Hypothalamus (tissue), 51 donors: ENCODE measurements around the gene SLC25A43.
A peak's percentile ranks its signal among the peaks of the same experiment; 100 is the strongest.
"Not testable (repeated sequence)": the region's sequence is repeated elsewhere in the genome, so short reads cannot be mapped to it uniquely, and the experiment has no call there.

Source experiments
- DNase-seq, 51 donors: peaks; one replicate each; lab custom pipeline; 2025; lab: John Stamatoyannopoulos, UW

The SLC25A43 gene

DNA sequence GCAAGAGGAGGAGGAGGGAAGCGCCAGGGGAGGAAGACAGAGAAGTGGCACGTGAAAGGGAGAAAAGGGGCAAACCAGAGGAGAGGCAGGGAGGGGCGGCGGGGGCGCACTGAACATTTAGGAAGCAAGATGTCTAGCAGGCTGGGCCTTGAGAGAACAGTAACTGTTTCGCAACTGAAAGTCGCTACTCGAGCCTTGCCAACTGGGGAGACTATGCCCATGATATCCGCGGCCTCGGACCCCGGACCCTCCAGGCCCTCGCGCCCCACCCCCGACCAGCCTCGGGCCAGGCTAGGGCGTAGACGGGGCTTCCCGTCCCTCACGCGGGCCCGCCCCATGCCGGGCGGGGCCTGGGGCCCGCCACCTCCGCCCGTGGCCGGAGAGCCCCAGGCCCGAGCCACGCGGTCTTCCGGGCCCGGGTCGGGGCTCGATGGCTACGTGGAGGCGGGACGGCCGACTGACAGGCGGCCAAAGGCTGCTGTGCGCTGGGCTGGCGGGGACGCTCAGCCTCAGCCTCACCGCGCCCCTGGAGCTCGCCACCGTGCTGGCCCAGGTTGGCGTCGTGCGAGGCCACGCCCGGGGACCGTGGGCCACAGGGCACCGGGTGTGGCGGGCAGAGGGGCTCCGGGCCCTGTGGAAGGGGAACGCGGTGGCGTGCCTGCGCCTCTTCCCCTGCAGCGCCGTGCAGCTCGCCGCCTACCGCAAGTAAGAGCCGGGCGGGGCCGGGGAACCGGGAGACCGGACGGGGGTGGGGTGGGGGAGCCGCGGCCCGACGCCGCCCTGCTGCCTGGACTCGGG, at the start of gene SLC25A43:
TSS of gene SLC25A43 (plus strand) at position 363 of the 798 bp plus-strand sequence. CDS start at position 431, 68 bp downstream.
- peak in 21 of 51 donors; percentile 0 to 24 (median 7) for DNase-seq

DNA sequence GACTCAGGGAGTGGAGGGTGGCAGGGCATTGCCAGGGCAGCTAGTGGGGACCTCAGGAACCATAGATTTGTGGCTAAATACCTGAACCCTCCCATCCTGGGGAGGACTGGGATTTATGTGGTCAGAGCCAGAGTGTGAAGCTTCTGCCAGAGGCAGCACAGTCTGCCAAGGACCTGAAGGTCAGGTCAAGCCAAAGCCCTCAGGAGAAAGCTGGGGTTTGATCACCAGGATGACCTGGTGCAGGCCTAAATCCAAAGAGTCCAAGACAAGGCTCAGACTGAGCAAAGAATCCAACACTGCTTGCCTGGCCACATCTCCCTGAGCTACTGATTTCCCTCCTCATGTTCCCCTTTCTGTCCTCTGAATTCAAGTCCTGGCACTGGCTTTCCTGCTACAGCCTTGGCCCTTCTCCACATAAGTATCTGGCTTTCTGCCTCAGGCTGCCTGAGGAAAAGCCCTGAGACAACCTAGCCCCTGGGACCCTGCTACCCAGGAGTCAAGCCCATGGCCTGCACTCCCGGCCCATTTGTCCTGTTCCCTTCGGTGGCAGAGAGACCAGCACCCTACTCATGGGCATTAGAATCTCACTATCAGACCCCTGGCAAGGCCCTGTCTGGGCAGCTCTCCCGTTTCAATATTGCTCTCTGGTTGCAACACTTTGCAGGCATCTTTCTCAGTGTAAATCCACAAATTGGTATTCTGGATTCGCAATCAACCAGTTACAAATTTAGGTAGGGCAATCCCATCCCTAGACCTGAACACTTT, 39.3 kb upstream of the SLC25A43 start:
- no peak for DNase-seq

DNA sequence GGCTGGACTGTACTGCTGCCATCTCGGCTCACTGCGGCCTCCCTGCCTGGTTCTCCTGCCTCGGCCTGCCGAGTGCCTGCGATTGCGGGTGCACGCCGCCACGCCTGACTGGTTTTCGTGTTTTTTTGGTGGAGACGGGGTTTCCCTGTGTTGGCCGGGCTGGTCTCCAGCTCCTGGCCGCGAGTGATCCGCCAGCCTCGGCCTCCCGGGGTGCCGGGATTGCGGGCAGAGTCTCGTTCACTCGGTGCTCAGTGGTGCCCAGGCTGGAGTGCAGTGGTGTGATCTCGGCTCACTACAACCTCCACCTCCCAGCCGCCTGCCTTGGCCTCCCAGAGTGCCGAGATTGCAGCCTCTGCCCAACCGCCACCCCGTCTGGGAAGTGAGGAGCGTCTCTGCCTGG, 37.7 kb upstream of the SLC25A43 start:
- not testable (repeated sequence) for DNase-seq

DNA sequence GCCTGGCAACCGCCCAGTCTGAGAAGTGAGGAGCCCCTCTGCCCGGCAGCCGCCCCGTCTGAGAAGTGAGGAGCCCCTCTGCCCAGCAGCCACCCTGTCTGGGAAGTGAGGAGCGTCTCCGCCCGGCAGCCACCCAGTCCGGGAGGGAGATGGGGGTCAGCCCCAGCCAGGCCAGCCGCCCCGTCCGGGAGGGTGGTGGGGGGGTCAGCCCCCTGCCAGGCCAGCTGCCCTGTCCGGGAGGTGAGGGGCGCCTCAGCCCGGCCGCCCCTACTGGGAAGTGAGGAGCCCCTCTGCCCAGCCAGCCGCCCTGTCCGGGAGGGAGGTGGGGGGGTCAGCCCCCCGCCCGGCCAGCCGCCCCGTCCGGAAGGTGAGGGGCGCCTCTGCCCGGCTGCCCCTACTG, 37.1 kb upstream of the SLC25A43 start:
- DNase-seq: not testable (repeated sequence)

DNA sequence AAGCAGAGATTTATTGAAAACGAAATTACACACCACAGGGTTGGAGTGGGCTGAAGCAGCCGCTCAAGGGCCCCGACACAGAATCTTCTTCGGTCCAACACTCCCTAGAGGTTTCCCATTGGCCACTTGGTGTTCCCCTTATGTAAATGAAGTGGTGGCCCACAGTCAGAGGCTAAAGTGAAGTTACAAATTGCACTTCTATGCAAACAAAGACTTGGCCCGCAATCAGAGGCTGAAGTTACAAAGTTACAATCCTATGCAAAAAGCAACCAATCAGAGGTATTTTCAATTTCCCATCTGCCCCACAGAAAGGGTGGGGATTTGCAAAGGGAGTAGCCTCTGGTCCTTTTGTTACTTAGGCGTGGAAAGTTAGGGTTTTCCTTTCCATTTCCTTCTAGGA, 35.7 kb upstream of the SLC25A43 start:
- DNase-seq: no peak

DNA sequence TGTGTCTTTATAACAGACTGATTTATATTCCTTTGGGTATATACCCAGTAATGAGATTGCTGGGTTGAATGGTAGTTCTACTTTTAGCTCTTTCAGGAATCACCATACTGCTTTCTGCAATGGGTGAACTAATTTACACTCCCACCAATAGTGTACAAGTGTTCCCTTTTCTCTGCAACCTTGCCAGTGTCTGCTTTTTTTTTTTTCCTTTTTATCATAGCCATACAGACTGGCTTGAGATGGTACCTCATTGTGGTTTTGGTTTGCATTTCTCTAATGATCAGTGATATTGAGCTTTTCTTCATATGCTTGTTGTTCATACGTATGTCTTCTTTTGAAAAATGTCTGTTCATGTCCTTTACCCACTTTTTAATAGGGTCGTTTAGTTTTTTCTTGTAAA, 27.3 kb upstream of the SLC25A43 start:
- DNase-seq: not testable (repeated sequence)

DNA sequence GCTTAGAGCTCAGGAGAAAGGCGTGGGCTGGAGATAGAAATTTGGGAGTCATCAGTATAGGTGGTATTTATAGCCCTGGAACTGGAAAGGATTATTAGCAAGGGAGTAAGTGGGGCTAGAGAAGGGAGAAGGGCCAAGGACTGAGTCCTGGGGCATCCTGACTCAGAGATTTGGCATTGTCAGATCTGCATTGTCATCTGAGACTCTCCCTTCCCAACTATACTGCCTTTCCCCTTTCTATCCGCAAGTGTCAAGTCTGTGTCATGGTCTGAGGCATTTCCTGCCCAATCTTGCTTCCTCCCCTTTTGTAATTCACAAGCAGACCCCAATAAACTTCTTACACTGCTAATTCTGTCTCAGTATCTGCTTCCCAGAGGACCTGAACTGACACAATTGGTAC, 24.4 kb upstream of the SLC25A43 start:
- no peak for DNase-seq

DNA sequence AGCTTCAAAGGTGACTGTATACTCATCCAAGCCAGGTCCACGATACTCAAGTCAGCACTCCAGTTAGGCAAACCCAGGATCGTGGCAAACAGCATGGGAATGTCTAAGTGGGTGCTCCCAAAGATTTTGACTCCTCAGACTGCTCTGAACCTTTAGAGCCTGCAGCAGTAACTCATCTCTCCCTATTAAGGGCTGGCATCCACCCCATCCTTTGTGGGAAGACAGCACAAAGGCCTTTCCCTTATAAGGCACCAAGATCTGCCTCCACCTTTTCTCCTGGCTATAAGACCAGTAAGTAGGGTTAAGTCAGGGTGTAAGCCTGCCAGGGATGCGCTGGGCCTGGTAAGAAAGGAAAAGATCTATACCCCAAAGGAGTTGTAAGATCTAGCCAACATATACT, 23.6 kb upstream of the SLC25A43 start:
- DNase-seq: no peak

DNA sequence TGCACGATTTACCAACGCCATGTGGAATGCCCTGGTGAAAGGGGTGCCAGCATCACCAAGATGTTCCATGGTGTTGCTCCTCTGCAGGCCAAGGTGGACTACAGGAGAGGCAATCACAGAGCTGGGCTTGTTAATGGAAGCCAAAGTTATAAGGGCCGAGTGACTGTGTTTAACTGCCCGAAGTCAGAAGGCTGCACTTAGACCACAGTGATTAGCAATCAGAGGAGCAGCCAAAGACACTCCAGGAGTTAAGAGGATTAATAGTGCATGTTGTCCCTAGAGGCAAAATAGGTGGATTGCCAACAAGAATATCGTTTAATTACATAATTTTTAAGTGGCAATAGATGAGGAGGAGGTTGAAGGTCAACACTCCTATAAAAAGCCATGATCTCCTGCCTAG, 22.8 kb upstream of the SLC25A43 start:
- DNase-seq: no peak

DNA sequence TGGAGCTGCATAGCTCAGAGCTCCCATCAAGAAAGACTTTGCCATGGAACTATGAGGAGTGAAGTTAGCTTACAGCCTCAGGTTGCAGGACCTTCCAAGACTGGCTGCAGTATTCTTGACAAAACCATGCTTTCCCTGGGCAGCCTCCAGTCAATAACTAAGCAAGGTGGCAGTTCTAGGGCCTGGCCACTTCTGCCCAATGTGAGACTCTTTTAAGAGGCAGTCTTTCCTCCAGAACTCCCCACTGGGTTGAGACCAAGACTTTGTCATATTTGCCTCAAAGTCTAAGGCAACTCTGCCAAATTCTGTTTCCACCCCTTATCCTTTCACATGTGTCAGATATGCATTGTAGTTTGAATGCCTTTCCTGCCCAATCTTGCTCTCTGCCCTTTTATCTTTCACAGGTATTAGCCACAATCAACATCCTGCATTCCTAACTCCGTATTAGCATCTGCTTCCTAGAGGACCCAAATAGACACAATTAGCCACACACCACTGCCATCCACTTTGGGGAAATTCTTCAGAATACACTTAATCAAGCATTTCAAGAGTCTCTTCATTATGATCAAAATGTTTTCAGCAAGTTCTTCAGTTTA, 17.7 kb upstream of the SLC25A43 start:
- no peak for DNase-seq

DNA sequence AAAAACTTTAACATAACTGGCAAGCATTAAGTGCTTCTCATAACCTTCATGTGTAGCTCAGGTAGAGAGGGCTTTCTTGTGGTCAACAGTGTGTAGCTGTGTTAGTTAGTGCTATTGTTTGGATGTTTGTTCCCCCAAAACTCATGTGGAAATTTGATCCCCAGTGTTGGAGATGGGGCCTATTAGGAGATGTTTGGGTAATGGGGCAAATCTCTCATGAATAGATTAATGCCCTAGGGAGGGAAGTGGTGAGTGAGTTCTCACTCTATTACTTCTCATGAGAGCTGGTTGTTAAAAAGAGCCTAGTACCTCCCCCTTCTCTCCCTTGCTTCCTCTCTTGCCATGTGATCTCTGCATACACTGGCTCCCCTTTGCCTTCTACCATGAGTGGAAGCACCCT, 16.5 kb upstream of the SLC25A43 start:
- no peak for DNase-seq

DNA sequence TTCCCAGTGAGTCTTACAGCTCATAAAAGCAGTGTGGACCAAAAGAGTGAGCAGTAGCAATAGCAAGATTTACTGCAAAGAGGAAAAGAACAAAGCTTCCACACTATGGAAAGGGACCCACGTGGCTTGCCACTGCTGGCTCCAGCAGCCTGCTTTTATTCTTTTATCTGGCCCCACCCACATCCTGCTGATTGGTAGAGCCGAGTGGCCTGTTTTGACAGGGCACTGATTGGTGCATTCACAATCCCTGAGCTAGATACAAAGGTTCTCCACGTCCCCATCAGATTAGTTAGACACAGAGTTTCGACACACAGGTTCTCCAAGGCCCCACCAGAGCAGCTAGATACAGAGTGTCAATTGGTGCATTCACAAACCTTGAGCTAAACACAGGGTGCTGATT, 12.5 kb upstream of the SLC25A43 start:
- not testable (repeated sequence) for DNase-seq

DNA sequence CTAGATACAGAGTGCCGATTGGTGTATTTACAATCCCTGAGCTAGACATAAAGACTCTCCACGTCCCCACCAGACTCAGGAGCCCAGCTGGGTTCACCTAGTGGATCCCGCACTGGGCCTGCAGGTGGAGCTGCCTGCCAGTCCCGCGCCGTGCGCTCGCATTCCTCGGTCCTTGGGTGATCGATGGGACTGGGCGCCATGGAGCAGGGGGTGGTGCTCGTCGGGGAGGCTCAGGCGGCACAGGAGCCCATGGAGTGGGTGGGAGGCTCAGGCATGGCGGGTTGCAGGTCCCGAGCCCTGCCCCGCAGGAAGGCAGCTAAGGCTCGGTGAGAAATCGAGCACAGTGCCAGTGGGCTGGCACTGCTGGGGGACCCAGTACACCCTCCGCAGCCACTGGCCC, 11.7 kb upstream of the SLC25A43 start:
- not testable (repeated sequence) for DNase-seq

DNA sequence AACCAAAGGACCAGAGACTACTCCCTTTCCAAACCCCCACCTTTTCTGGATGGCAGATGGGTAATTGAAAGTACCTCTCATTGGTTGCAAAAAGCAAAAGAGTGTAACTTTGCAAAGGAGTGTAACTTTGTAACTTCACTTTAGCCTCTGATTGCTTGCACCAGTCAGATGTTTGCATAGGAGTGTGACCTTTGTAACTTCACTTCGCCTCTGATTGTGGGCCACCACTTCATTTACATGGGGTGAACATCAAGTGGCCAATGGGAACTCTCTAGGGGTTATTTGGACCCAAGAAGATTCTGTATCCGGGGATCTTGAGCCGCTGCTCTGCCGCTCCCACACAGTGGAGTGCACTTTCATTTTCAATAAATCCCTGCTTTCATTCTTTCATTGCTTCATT, 9.9 kb upstream of the SLC25A43 start:
- no peak for DNase-seq

DNA sequence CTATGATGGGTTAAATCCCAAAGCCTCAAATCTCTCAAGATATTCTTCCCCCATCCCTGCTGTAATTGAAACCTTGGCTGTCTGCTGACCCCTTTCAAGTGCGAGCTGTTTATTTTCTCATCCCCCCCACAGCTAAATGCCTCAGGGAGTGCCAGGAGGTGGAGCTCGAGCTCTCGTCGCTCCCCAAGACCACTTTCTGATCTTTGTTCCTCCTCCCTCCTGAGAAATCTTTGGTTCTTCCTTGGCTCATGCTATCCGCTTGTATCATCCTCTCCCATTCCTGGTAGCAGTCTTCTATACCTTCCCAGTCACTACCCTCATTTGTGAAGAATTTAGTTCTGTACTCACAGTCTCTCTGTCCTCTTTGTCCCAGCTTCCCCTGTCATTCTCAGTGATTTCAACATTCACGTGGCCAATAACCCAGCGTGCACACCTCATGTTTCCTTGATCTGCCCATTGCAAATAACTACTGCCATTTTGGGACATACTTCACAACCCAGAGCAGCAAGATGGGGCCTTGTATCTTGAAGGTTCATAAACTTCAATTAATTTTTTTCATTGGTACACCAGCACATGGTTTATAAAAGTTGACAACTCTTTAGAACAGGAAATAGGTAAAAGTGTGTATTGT, 9.2 kb upstream of the SLC25A43 start:
- no peak for DNase-seq

DNA sequence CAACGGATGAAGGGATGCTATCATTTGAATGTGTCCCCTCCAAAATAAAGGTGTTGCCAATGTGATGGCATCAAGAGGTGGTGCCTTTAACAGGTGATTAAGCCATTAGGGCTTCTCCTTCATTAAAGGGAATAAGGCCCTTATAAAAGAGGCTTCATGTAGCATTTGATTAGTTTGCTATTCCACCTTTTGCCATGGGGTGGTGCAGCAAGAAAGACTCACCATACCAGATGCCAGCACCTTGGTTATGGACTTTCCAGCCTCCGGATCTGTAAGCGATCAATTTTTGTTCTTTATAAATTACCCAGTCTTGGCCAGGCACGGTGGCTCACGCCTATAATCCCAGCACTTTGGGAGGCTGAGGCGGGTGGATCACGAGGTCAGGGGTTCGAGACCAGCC, 7.9 kb upstream of the SLC25A43 start:
- no peak for DNase-seq

DNA sequence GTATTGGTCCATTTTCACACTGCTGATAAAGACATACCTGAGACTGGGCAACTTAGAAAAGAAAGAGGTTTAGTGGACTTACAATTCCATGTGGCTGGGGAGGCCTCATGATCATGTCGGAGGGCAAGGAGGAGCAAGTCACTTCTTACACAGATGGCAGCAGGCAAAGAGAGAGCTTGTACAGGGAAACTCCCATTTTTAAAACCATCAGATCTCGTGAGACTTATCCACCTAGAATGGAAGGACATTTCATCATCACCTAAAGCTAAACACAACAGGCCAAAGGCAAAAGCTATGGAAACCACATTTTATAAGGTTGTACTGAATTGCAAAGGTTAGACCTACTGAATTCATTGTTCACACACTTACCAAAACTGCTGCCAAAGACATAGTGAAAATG, 6.0 kb upstream of the SLC25A43 start:
- DNase-seq: no peak

DNA sequence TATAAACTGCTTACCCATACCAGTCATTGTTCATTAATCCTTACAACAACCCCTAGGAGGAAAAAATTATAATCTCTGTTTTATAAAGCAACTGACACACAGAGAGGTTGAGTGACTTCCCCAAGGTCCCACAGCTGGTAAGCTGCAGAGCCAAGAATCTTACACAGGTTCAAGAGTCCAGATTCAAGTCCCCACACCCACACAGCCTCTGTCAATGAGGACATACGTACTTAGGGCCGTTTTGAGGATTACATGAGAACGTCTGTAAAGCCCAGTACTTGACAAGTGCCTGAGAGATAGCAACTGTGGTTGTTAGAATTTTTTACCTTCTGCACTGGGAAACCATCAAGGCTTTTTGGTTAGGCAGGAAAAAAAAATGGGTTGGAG, 556 bp upstream of the SLC25A43 start:
- peak in 1 of 51 donors; percentile 12 for DNase-seq

DNA sequence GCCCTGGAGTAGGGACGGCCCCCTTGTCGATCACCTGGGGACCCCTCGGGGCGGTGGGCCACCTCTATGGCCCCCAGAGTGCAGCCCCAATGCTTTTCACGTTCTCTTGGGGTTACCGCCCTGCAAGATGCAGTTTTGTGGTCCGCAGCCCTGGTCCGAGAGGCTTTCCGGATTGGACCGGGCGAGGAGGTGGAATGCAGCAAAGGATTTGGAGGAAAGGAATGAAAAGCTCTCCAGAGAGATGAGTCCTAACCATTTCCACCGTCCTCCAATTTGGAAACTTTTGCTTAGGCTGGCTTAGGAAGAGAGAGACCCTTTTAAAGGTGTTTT, 601 bp downstream of the SLC25A43 start:
- peak in 4 of 51 donors; percentile 1 to 10 (median 4) for DNase-seq

DNA sequence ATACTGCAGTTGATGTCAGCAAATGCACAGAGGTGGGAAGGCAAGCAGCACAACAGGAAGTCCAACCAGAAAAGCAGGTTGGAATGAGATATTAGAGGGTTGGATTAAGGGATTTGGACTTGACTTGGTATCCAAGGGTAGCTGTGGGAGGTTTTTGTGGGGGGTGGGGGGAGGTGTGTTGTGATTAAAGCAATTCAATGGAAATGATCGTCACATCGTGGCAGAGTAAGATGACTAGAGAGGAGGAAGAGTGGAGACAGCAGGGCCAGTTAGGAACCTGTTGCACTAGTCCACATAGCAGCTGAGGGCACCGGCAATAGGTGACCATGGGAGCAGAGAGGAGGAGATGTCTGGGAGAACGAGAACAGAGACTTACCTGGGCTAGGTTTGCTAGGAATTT, 2.4 kb downstream of the SLC25A43 start:
- DNase-seq: no peak

DNA sequence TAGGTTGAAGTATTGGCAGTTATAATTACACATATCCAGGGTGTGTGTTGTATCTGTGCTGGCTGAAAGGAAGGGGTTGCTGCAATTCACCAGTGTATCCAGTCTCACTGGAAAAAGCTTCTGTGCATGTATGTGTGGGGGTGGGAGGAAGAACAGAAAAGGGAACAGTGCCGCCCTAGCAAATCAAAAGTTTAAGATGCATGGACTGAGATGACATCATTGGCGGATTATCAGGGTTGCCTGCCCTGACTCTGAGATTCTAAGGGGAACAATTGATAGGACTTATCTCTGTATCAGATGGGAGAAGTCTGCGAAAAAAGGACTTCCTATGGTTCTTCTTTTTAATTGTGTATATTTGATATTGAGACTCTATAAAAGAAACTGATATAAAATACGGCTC, 3.5 kb downstream of the SLC25A43 start:
- DNase-seq: no peak
